GM12891 (cell line): ENCODE results near the gene DIABLO.

ENCODE experiments used
- DNase-seq: peaks from one replicate; pipeline ENCODE4 v3.0.0; 2011; ENCODE audit warnings: low spot score; ENCODE audit not compliant: insufficient read length
- FAIRE-seq: peaks from 2 replicates; lab custom pipeline; 2011; peaks lifted over from hg19 to GRCh38; lab: Jason Lieb, UNC
- PAX5 ChIP-seq: IDR thresholded peaks from 2 replicates; pipeline ENCODE4 v1.6.1; 2011; ENCODE audit warnings: low read length, moderate library complexity, mild to moderate bottlenecking; ENCODE audit not compliant: insufficient read depth, severe bottlenecking
- POLR2A ChIP-seq: IDR thresholded peaks from 2 replicates; pipeline ENCODE4 v1.6.1; 2011; ENCODE audit warnings: low read depth, low read length, control low read depth
- POLR2AphosphoS5 ChIP-seq: IDR thresholded peaks from 2 replicates; pipeline ENCODE4 v1.6.1; 2011; ENCODE audit warnings: low read depth, low read length, control low read depth
- POU2F2 ChIP-seq: IDR thresholded peaks from 2 replicates; pipeline ENCODE4 v1.6.1; 2011; ENCODE audit warnings: low read depth, mild to moderate bottlenecking, control low read depth, low read length, moderate library complexity
- SPI1 ChIP-seq: IDR thresholded peaks from 2 replicates; pipeline ENCODE4 v1.6.1; 2011; ENCODE audit warnings: low read depth, low read length, control low read depth
- TAF1 ChIP-seq: IDR thresholded peaks from 2 replicates; pipeline ENCODE4 v1.6.1; 2011; ENCODE audit warnings: low read depth, low read length, control low read depth

DIABLO gene

DNA sequence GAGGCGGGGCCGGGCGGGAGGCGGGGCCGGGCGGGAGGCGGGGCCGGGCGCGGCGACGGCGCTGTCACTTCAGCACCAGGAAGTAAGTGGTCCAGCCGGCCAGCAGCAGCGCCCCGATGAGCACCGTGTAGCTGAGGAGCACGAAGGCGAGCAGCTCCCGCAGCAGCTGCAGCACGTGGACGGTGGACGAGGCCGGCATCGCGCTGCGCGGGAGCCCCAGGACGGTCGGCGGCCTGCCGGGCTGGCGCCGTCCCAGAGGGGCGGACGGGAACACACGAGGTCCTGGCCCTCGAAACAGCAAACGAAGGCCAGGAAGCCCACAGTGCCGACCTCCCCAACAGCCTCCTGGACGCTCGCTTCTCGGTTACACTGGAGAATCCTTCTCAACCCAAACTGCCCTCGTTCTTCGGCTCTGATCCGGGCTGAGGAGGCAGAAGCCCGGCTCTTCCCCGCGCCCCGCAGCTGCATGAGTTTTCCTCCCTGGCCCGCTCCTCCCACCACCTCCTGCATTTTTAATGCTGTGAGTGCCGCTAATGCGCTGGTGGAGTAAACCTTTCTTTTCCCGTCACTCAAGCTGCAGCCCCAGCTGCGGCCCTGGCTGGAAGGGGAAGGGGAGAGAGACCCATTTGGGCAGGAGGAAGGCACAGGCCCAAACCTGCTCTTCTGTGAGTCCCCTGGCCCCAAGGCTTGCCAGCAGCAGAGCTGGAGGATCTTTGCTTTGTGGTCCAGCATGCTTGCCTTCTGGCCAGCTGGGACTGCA is 694 bp upstream of the DIABLO start:
- no peak for TF ChIP-seq POLR2A
- TF ChIP-seq TAF1, result no peak
- no peak for TF ChIP-seq PAX5
- TF ChIP-seq POU2F2, result no peak
- no peak for TF ChIP-seq POLR2AphosphoS5
- TF ChIP-seq SPI1, result no peak
- no peak for DNase-seq
- no peak for FAIRE-seq

DNA sequence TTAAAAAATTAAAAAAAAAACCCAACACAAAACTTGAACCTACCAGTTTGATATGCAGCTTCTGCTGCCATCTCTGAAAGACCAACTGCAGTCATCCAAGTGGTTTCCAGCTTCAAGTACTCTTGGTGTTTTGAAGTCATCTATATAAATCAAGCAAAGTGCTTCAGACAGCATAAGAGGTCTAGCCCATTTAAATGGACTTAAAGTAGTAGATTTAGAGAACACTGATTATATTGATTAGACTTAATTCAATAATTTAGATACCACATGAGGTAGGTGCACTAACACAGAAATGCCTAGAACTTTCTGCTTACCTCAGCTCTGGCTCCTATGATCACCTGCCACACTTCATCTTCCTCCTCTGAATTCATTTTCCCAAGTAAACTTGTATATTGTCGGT is 9.4 kb downstream of the DIABLO start:
- FAIRE-seq, result no peak
- DNase-seq, result no peak
- no peak for TF ChIP-seq TAF1
- no peak for TF ChIP-seq POLR2AphosphoS5
- TF ChIP-seq SPI1, result no peak
- no peak for TF ChIP-seq POLR2A
- TF ChIP-seq PAX5, result no peak

GRCh38 chr12:122215771-122216170 is 10.1 kb downstream of the DIABLO start:
- FAIRE-seq (no peak), DNase-seq (no peak)
- TF ChIP-seq PAX5 (no peak), POLR2AphosphoS5 (no peak), POU2F2 (no peak), SPI1 (no peak), POLR2A (no peak), TAF1 (no peak)

DNA sequence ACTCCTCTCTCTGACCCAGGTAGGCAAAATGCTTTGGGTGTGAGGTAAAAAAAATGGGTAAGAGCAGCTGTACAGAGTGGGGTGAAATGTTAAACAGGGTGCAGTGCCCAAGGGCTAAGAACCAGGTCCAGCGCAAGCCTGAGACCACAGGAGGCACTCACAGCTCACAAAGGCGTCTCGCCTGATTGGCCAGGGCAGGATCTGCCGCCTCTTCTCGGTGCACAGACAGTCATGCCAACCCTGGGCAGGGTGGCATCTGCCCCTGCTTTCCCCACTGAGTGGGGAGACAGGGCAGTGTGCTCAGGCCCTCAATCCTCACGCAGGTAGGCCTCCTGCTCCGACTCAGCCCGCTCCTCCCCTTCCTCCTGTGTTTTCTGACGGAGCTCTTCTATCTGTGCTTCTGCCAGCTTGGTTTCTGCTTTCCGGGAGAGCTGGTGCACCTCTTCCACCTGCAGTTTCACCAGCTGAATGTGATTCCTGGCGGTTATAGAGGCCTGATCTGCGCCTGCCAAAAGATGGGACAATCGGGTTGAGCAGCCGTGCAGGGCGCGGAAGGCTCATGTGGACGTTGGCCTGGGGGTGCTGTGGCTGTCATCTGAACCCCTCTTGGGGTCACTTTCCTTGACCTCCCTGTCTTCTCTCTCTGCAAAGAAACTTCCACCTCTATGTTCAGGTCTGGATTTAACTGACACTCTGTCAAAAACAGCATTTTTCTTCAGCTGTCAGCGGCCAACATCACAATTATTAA is 17.6 kb downstream of the DIABLO start:
- no peak for TF ChIP-seq POU2F2
- no peak for TF ChIP-seq SPI1
- no peak for TF ChIP-seq PAX5
- no peak for TF ChIP-seq POLR2A
- no peak for TF ChIP-seq POLR2AphosphoS5
- no peak for TF ChIP-seq TAF1
- DNase-seq (no peak), FAIRE-seq (no peak)

DNA sequence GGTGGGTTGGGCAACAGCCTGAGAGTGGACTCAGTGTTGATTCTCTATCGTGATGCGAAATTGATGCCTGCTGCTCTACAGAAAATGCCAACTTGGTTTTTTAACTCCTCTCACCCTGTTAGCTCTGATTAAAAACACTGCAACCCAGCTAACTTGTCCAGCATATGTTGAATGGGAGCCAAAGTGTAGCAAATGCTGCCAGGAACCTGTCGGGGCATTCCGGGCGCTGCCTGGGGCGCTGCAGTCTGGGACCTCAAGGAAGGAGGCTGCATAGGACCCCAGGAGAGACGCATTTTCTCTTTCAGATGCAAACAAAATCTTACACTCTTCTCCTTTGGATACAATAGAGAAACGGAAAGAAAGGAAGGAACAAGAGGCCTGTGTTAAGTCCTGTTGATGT is 18.5 kb downstream of the DIABLO start:
- TF ChIP-seq POLR2A, result no peak
- no peak for TF ChIP-seq SPI1
- no peak for TF ChIP-seq POU2F2
- TF ChIP-seq TAF1, result no peak
- TF ChIP-seq POLR2AphosphoS5, result no peak
- no peak for TF ChIP-seq PAX5
- no peak for DNase-seq
- no peak for FAIRE-seq

- FAIRE-seq, result no peak
- DNase-seq, result no peak
- TF ChIP-seq POLR2AphosphoS5, result no peak; the same call in 1 of the 2 replicates
- TF ChIP-seq TAF1, result no peak
- no peak for TF ChIP-seq POLR2A
- no peak for TF ChIP-seq PAX5
- TF ChIP-seq SPI1, result no peak
- TF ChIP-seq POU2F2, result no peak
Observed at GRCh38 chr12:122206976-122207375, 18.9 kb downstream of the DIABLO start.

GRCh38 chr12:122206111-122206881 is 19.6 kb downstream of the DIABLO start:
- DNase-seq, result no peak
- FAIRE-seq, result no peak
- TF ChIP-seq POLR2A, result peak; percentile 17; the same call in 1 of the 2 replicates
- TF ChIP-seq SPI1, result no peak
- no peak for TF ChIP-seq POU2F2
- no peak for TF ChIP-seq TAF1
- no peak for TF ChIP-seq PAX5
- peak; percentile 40 for TF ChIP-seq POLR2AphosphoS5

DNA sequence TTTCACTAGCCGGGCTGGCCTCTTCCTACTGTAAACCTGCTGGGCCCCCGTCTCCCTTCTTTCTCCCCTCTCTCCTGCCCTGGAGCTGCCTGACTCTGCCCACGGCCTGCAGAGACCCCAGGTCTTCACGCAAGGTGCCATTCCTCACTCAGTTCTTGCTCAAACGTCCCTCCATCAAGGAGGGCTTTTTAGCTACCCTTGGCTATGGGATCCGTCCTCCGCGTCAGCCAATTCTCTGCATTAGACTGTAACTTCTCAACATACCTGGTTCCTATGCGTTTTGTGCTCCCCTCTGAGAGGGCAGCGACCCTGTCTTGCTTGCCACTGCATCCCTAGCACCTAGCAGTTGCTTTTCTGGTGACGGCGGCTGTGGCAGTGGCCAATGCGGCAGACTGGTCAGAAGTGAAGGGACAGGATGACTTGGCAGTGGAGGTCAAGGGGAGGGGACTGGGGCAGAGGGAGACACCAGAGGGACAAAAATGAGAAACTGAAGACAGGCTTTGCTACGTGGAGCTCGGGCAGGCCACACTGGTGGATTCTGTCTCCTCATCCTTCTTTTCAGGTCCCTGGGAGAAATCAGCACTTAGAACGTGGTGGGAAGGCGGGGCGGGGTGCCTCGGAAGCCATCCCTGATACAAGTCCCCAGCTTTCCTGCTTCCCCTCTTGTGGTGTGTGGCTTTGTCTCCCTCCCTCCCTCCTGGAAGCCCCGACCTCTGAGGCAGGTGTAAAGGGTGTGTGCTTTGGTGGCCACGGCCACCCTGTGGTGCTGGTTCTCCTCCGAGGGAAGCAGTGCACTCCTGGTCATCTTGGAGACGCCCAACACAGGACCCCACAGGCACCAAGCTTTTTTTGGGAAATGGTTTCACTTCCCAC is 20.6 kb downstream of the DIABLO start:
- no peak for DNase-seq
- no peak for TF ChIP-seq POLR2A
- TF ChIP-seq TAF1, result no peak
- no peak; the same call in 1 of the 2 replicates for TF ChIP-seq POLR2AphosphoS5
- TF ChIP-seq SPI1, result no peak
- TF ChIP-seq PAX5, result no peak
- TF ChIP-seq POU2F2, result no peak
- FAIRE-seq, result no peak
